H1 (cell line): ENCODE data around the gene NPR2. TPM values are rescaled to one million over a fixed set of nuclear protein-coding genes. Genes with fewer than 3 reads are reported as not detected.

ENCODE experiments used
- KDM4A ChIP-seq: IDR thresholded peaks from one replicate; pipeline ENCODE4 v1.7.1; 2012; ENCODE audit warnings: low read depth, mild to moderate bottlenecking, moderate library complexity, low read length, inconsistent platforms; ENCODE audit not compliant: severe bottlenecking
- polyA plus RNA-seq, 7 experiments: library from polyadenylated mRNA; depleted of rRNA in 3 of 7; stranded (reverse) in 5 of 7; unstranded in 2 of 7; fragments of >200 nt in 5 of 7; fragments of 200-250 nt in 2 of 7; gene quantifications; 1 replicate in 5 of 7; 2 replicates in 1 of 7; 4 replicates in 1 of 7; pipeline versions ENCODE4 v1.2.1 to v1.2.3, GENCODE V29; 2011 to 2013; ENCODE audit warnings: missing spikeins in 2 of 7, mixed read lengths in 2 of 7
- total RNA-seq: library from RNA; stranded (reverse); fragmentation: NEBNext Ultra II Directional; extraction: Animal tissue kit (Norgen Biotek cat#: 25700); gene quantifications from 2 replicates; pipeline ENCODE4 v1.2.1, GENCODE V29; 2021

NPR2 gene
- total and polyA plus RNA-seq, 2 of the 8 experiments (the other 6 are each of a cell fraction or from before 2014, with no cell fraction given) = 11.0 to 17.0 TPM

DNA sequence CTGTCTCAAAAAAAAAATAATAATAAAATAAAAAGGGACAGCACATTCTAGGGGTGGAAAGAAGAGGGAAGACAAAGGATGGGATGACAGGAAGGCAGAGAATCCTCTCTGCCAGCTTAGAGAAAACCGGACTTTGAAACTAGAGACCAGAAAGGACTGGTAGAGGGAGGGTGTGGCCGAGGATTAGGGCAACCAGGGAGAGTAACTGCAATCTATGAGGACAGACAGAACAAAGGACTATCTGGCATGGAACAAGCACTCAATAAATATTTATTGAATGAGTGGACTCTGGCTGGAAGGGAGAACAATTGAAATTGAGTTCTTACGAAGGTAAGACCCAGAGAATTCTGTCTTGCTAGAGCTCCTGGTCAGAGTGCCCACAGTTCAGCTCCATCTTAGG, 44.8 kb upstream of the NPR2 start (continued):
- no peak for TF ChIP-seq KDM4A
